ENCODE measurements around the gene PIK3CG.

- no peak for TF ChIP-seq CTCF (IDR thresholded peaks at IDR 0.05)
- no peak for TF ChIP-seq POLR2A (IDR thresholded peaks at IDR 0.05)
Measured at GRCh38 chr7:106885652-106886051, 20.6 kb downstream of the PIK3CG start.

Measured in stomach (tissue), 4 donors.